Kidney capillary endothelial cell (primary cell): ENCODE data around the gene SFTPB.
A peak's percentile ranks its signal among the peaks of the same experiment; 100 is the strongest.

Source experiments
- DNase-seq: peaks from one replicate; pipeline ENCODE4 v3.0.0-alpha.2; 2018; ENCODE audit warnings: low spot score

The SFTPB gene

DNA sequence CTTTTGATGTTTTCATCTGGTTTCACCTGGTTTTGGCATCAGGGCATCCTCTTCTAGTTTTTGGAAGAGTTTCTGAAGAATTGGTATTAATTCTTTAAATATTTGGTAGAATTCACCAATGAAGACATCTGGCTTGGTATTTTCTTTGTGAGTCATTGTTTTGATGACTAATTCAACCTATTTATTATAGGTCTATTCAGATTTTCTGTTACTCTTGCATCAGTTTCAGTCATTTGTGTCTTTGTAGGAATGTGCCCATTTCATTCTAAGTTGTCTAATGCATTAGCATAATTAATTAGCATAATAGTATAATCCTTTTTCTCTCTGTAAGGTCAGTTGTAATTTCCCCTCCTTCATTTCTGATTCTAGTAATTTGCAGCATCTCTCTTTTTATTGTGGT, 34.2 kb upstream of the SFTPB start:
- peak; percentile 42 for DNase-seq

DNA sequence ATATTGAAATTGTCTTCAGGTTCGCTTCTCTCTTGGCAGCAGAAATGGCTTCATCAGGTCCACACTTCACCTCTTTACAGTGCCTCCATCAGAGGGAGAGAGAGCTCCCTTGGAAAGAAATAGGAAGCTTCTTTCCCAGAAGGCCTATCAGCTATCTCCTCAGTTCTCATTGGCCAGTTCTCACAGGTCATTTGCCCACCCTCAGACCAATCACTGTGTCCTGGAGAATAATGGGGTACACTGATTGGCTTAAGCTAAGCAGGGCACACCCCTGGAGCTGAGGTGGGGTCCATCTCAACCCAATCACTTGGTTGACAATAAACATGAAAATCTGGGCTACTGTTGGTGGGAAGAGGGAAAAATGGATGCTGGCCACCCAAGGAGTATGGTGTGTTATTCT, 31.3 kb upstream of the SFTPB start:
- DNase-seq: no peak

DNA sequence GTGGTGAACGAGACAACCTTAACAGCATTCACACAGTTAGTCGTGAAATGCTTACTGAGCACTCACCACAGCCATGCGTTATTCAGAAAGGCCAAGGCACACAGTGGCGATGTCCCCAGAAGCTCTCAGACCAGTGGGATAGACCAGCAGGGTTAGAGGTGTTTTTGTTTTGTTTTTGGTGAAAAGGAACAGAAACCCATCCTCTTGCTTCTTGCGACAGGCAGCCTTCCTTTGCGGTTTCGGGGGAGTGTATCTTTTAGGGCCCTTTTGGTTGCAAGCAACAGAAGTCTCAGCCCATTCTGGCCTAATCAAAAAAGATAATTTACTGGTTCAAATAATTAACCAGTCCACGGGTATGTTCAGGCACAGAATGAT, 30.9 kb upstream of the SFTPB start:
- DNase-seq: no peak

DNA sequence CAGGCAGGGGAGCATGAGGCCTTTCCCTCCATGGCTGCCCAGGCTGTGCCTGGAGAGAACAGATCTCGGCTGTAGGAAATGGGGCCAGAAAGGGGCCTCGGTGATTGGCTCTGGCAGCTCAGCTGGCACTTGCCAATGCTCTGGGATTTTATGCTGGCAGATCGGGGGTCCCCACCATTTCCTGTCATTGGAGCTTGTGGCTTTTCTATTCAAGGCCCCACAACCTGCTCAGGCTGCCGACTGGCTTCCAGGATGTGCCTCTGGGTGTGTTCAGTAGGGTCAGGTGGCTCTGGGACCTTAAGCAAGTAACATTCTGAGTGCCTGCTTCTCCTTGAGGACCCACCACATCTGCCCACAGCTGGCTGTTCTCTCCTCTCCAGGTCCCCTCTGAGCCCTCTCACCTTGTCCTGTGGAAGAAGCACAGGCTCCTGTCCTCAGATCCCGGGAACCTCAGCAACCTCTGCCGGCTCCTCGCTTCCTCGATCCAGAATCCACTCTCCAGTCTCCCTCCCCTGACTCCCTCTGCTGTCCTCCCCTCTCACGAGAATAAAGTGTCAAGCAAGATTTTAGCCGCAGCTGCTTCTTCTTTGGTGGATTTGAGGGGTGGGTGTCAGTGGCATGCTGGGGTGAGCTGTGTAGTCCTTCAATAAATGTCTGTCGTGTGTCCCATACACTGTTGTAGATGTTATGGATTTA, 30.3 kb upstream of the SFTPB start:
- no peak for DNase-seq

DNA sequence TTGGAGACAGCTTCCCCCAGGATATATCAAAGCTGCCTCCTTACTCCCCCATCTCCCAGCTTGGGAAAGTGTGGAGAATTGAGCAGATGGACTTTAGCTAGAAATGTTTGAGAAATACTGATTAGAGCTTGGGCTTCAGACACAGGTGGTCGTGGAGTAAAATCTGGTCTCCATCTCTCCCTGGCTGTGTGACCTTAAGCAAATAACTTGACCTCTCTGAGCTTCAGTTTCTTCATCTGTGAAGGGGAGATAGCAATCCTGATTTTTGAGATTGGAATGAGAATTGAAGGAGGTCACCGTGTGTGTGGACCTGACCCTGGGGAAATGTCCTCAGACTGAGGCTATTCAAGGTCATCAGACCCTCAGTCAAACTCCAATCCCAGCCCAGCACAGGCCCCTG, 29.7 kb upstream of the SFTPB start:
- DNase-seq: no peak

DNA sequence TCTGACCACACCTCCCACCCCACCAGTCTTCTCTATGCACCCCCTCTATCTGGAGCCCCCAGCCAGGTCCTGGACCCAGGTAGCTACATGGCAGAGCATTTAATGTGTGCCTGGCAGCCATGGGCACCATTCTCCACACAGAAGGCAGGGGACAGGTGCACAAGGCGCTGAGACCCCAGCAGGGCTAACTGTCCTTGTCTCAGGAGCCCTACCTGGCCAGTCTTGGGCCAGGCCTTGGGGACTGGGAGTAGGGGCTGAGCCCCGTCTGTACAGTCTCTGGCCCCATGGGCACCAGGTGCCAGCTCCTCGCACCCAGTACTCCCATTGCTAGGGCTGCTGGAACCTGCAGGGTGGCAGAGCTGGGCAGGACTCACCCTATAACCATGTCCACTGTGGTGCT, 29.1 kb upstream of the SFTPB start:
- no peak for DNase-seq

DNA sequence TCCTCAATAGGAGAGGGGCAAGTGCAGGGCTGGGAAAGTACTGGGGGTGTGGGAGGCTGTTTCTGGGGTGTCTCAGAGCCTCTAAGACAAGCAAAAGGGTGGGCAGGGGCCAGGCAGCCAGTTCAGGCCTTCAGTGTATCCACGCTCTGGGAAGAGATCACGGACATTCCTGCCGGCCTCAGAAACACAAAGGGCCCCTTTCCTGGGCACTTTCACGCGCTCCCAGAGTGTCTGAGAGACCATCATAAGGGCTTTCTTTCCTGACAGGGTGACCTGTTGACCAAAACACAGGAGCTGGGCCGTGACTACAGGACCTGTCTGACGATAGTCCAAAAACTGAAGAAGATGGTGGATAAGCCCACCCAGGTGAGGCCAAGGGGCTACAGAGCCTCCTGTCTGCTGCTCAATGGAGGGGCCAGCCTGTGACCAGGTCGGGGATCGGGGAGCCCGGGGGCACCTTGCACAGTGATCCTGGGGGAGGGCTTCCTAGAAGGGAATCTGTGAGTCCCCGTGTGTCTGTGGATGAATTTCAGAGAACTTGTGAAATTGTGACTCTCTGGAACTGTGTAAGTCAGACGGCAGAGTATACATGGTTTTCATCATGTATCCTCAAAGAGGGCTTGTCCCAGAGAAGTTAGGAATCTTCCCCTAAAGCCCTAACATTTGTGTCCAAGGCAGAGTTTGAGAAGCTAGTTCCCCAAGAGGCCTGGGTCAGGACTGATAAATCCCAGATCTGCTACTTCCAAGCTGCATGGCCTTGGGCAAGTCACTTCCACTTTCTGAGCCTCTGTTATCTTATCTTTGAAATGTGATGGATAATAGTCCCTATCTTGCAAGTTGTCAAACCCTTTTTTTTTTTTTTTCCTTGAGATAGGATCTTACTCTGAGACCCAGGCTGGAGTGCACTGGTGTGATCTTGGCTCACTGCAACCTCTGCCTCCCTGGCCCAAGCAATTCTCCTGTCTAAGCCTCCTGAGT, 28.0 kb upstream of the SFTPB start:
- no peak for DNase-seq

DNA sequence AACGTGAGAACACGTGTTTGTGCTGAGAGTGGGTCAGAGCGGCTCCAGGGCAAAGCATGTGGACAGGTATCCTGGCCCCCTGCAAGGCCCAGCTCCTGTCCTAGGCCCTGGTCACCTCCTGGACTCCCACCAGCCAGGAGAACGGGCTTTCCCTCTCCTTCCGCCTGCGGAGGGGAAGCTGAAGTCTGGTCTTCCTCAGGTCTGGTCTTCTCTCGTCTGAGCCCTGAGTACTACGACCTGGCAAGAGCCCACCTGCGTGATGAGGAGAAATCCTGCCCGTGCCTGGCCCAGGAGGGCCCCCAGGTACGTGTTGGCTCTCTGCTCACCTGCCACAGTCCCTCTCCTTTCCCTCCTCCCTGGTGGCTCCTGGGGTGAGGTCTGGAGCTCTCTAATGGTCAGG, 27.1 kb upstream of the SFTPB start:
- DNase-seq: no peak

DNA sequence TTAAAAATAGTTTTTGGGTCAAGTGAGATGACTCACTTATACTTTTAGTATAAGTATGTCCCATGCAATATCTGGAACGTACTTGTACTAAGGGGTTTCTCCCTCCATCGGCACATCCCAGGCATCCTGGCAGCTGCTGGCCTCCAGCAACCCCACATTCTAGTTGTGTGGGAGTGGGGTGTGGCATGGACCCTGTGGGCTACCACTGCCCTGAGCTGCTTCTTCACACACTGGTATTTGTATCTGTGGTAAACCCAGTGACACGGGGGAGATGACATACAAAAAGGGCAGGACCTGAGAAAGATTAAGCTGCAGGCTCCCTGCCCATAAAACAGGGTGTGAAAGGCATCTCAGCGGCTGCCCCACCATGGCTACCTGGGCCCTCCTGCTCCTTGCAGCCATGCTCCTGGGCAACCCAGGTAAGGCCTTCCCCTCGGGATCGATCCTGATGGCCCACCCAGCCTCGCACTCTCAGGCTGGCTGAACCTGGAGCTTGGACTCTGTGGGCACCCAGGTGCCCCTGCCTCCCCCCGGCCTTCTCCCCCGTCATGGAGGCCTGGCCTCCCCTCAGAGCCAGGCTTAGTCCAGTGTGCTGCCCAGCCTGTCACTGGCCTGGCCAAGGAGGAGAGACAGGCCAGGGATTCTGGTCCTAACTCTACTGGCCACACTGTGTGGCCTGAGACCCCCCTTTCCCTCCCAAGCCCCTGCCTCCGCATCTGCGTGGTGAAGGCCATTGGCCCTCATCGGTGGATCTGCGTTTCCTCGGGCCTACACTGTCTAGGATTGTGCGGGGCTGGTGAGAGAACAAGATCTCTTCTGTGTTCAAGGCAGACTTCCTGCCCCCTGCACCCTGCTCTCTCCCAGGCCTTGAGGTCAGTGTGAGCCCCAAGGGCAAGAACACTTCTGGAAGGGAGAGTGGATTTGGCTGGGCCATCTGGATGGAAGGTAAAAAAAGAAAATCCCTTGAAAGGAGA, 26.3 kb upstream of the SFTPB start, which contains the start of gene GNLY:
GNLY (plus strand) TSS at position 307 of the 974 bp plus-strand sequence; CDS start at position 368, 61 bp downstream.
- no peak for DNase-seq

DNA sequence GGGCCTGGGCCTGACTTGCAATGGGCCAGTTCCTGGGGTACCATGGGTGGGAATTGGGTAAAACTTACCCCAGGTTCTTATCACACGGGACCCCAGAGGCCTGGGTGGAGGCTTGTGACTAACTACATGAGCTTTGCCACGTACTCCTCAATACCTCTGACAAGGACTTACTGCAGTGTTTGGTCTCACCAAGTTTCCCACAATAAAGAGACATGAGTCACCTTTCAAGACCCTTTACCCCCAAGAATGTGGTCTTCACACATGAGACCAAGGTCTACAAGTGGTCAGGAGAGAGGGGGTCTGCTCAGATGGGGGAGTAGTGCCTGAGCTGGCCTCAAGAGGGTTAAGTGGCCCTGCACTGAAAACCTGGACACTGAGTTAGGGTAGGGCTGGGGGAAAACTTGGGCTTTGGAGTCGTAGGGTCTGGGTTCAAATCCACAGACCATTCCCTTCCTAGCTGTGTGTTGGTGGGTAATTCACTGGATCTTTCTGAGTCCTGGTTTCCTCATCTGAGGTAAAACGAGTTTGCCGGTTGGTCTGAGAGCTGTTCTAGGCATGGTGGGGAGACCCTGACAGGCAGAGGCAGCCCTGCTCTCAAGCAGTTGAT, 24.1 kb upstream of the SFTPB start:
- no peak for DNase-seq

DNA sequence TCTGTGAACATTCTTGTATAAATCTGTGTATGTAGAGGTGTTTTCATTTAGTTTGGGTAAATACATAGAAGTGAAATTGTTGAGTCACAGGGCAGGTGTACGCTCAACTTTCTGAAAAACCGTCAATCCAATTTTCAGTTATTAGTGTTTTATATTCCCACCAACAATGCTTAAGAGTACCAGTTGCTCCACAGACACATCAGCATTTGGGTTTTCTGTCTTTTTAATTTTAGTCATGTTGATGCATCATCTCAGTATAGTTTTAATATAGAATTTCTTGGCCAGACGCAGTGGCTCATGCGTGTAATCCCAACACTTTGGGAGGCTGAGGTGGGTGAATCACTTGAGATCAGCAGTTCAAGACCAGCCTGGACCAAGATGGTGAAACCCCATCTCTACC, 22.9 kb upstream of the SFTPB start:
- no peak for DNase-seq

DNA sequence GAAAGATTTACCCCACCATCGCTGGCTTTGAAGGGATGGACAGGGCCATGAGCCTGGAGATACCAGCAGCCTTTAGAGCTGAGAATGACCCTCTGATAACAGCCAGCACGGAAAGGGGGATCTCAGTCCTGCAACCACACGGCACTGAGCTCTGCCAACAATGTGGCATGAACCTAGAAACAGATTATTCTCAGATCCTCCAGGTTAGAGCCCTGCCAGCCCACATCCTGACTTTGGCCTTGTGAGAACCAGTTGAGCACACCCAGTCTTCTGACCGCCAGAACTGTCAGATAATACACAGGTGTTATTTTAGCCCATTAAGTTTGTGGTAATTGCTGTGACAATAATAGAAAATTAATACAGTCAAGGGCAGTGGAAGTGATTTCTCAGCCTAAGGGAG, 16.8 kb upstream of the SFTPB start:
- DNase-seq: no peak

DNA sequence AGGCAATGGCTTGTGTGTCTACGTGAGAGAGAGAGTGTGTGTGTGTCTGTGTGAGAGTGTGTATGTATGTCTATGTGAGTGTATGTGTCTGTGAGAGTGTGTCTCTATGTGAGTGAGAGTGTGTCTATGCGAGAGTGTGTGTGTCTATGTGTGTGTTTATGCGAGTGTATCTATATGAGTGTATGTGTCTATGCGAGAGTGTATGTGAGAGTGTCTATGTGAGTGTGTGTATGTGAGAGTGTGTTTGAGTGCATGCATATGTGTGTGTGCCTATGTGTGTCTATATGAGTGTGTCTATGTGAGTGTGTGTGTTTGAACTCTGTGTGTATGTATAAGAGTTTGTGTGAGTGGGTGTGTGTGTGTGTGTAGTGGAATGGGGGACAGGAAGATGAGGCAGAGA, 16.4 kb upstream of the SFTPB start:
- no peak for DNase-seq

DNA sequence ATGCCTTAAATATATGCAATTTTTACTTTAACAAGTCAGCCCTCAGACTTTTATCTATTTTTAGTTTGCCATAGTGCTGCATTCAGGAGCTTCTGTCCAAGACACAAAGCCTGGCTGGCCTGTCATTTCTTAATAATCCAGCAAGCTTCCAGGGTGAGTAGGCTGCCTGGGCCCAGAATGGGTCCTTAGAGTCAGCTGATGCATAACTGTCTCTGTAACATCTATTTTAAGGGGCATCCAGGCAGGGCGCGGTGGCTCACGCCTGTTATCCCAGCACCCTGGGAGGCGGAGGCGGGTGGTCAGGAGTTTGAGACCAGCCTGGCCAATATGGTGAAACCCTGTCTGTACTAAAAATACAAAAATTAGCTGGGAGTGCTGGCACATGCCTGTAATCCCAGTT, 14.4 kb upstream of the SFTPB start:
- DNase-seq: no peak

DNA sequence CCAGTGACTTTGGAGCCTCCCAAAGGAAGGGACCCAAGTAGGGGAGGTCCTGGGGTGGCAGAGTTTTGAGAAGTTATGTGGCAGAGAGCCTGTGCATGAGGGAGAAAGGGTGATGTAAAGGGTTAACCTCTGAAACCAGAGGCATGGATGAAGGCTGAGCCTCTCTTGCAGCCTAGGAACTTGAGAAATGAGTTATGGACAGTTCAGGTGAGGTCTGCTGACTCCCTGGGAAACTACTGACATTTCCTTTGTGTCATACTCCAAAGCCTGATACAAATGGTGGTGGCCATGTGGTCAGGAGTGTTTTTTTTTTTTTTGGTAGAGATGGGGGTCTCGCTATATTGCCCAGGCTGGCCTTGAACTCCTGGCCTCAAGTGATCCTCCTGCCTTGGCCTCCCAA, 13.8 kb upstream of the SFTPB start:
- DNase-seq: no peak

DNA sequence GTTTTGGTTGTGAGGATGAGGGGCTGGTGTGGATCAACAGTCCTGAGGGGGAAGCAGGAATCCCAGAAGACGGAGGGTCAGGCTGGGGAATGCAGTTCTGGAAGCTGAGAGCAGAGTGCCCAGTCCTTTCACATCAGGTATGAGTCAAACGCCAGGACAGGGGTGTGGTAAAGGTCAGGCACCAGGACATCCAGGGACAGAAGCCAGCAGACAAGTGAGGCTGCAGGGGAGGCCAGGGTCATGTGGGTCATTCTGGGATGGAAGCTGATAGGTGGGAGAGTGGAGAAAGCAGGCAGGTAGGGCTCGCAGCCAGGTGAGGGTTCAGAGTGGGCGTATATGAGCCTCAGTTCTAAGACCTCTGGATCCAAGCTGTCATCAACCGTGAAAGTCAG, 13.4 kb upstream of the SFTPB start:
- no peak for DNase-seq

DNA sequence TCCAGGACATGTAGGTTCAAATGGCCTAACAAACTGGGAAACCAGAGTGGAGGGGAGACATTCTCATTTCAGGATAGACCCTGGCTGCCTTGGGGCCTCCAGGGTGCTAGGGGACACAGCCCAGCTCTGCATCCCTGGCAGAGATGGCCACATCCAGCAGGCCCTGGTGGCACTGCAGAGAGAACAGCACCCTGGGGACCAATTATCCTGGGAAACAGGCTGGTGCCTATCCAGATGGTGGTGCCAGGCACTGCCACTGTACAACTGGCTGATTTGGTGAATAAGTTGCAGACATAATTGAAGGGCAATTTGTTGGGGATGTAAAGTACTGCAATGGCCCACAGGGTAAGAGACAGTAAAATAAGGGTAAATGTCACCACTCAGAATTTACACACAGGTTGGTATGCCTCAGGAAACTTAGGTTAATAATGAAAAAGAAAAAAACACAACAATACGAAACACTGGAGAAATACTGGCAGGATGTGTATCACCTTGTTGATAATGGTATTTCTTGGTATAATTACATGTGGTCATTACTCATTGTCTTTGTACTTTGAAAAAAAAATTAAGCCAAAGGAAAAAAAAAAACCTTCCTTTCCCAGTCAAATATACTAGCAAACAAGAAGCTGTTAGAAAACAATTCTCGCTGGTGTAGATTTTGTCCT, 12.8 kb upstream of the SFTPB start:
- DNase-seq: peak; percentile 36

DNA sequence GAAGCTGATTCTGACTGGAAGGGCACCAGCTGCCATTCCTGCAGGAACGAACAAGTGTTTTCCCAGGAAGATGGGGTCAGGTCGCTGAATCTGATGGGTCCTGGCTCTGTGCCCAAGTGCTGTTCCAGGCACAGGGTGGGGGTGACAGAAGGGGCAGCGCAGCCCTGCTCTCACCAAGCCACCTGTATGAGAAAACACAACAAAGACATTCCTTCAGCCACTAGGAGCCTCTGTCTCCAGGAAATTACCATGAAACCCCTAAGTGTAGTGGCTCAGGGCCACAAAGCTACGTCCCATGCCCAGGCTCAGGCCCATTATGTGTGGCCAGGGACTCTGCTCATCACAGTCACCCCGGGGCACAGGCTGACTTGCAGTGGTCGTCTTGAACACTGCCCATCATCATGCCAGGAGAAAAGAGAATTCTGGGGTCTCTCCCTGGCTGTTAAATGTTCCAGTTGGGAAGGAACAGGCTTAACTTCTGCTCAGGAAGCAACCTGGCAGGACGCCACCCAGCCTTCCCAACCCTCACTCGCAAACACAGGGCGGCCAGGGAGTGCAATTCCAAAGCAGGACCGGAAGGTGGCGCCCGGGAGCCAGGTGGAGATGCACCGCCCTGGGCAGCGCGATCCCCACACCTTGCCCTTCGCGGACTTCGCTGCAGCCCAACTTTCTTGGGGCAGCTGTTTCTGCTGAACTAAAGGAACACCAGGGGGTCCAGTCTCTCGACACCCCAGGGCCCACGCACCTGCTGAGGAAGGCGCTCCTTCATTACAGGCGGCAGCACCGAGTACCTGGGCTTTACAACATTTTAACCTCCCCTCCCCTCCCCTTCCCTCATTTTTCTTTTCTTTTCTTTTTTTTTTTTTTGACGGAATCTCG, 11.0 kb upstream of the SFTPB start:
- peak; percentile 60 for DNase-seq

DNA sequence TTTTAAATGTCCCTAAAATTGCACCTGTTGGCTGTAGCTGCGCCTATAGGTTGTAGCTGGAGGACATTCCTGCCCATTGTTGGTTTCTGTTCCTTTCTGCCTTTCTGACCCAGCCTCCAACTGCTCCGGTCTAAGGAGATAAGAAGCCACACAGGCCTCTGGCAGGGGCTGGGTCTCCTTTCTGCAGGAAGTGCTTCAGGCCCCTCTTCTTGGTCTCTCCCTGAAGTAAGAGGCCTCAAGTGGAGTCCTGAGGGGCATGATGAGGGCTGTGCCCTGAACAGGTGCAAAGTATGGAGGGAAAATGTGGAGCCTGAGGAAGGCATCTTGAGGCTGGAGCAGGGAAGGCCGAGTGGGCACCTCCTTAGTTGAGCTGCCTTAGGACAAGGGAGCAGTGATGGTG, 10.4 kb upstream of the SFTPB start:
- no peak for DNase-seq

DNA sequence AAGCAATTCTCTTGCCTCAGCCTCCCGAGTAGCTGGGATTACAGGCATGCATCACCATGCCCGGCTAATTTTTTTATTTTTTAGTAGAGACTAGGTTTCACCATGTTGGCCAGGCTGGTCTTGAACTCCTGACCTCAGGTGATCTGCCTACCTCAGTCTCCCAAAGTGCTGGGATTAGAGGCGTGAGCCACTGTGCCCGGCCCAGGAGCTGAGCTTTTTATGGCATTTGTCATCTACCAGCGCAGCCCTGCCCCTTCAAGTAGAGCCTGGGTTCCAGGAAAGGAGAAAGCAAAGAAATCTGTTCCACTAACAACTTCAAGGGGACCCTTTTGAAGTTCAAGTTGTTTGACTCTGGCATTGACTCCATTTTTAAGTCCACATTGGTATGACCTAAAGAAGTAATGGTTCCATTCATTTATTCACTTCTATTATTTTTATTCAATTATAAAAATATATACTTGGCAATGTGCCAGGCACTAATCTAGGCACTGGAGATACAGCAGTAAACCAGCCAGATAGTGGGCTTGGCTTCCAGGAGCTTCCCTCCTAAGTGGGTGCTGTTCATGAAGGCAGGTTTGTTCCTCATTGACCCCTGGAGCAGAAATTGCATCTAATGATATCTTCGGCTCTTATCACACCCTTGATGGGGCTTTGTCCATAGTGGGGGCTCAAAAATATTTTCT, 8.0 kb upstream of the SFTPB start:
- no peak for DNase-seq
